Activated T-helper 1 cell treated with anti-CD3 and anti-CD28 coated beads, Interleukin-2, amount 50 U/mL, for 16 hours (primary cell): ENCODE results near the gene GSC.
"Not testable (repeated sequence)": the region's sequence is repeated elsewhere in the genome, so short reads cannot be mapped to it uniquely, and the experiment has no call there.

Experiments used
- DNase-seq, 2 donors: peaks; one replicate each; pipeline ENCODE4 v3.0.0-alpha.2; 2020; ENCODE audit warnings: low read depth in 1 of 2, low spot score in 1 of 2

The GSC gene

GRCh38 chr14:94747153-94747552, 22.8 kb downstream of the GSC start:
- DNase-seq: not testable (repeated sequence)

GRCh38 chr14:94746131-94746530, 23.8 kb downstream of the GSC start:
- no peak for DNase-seq

- no peak for DNase-seq
Observed at GRCh38 chr14:94738751-94739150, 31.2 kb downstream of the GSC start.

DNA sequence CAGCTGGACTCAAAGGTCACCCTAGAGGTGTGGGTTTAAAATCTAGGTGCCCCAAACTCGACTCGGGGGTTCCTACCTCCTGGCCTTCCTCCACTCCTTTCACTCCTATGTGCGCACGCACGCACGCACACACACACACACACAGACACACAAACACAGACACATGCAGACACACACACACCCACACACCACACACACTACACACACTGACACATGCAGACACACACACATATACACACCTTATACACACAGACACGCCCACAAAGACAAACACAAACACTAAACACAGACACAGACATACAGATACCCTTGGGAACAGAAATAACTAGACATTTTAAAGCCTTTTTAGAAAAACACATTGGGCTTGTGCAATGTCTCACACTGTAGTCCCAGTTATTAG, 31.8 kb downstream of the GSC start:
- no peak for DNase-seq

- no peak for DNase-seq
Observed at GRCh38 chr14:94728950-94729349, 41.0 kb downstream of the GSC start.

DNA sequence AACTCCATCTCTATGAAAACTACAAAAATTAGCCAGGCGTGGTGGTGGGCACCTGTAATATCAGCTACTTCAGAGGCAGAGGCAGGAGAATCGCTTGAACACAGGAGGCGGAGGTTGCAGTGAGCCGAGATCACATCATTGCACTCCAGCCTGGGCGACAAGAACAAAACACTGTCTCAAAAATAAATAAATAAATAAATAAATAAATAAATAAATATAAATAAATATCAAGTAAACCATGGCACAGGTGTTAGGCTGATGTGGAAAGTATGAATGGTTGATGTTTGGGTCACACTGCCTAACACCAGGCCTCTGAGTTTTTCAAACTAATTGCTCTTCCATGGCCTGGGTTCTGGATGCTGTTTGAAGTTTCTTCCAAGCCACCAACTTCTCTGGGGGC, 41.5 kb downstream of the GSC start:
- DNase-seq: not testable (repeated sequence)

GRCh38 chr14:94726649-94727048, 43.3 kb downstream of the GSC start:
- DNase-seq: not testable (repeated sequence)

DNA sequence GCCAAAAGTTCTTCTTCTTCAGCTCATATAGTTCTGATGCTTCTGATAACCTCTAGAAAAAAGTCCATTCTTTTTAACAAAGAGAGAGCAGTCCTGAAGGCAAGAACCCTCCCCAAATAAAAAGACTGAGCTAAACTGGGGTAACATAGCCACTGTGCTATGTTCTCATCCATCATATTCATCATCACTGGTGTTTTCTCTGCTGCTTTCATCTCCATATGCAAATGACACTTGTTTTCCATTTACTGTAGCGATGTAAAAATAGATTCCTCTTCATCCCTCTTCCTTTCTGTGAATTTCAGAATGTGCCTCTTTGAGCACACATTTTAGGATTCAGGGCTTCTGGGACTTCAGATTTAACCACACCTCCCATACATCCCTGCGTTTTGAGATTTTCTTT, 44.9 kb downstream of the GSC start:
- DNase-seq: no peak

DNA sequence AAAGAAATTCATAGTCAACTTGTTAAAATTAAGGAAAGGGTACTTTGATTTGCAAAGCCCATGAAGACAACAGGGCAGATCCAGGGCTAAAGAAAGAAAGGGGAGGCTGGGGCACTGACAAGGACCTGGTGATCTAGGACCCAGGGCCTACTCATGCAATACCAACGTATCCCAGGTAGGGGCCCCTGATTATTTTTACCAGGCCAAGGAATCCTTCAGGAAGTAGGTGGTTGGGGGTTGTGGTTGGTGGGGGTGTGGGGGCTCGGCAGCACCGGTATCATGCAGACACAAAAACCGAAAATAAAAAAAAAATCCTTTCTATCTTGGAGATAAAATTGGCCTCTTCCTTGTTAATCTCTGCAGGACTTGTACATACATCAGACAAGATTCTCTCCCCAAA, 47.5 kb downstream of the GSC start:
- DNase-seq: no peak
